OCI-M2 (cell line): ENCODE measurements around the gene SAMSN1.
A peak's percentile ranks its signal among the peaks of the same experiment; 100 is the strongest.

ENCODE experiments used
- DNase-seq: peaks from one replicate; lab custom pipeline; 2025; ENCODE audit not compliant: unreplicated experiment; lab: John Stamatoyannopoulos, UW

Gene SAMSN1

GRCh38 chr21:14487490-14488432 is 58.4 kb downstream of the SAMSN1 start:
- DNase-seq: no peak

GRCh38 chr21:14486869-14487268 is 59.2 kb downstream of the SAMSN1 start:
- DNase-seq: no peak

- DNase-seq: no peak
These were observed 61.7 kb downstream of the SAMSN1 start for GRCh38 chr21:14484188-14485009.

GRCh38 chr21:14483296-14483695 is 62.8 kb downstream of the SAMSN1 start:
- no peak for DNase-seq

GRCh38 chr21:14482165-14482564 is 64.0 kb downstream of the SAMSN1 start:
- no peak for DNase-seq

GRCh38 chr21:14480411-14481031 is 65.6 kb downstream of the SAMSN1 start:
- no peak for DNase-seq

- DNase-seq: no peak
These were observed 66.8 kb downstream of the SAMSN1 start for GRCh38 chr21:14479241-14479786.

- DNase-seq: no peak
These were observed 68.3 kb downstream of the SAMSN1 start for GRCh38 chr21:14477841-14478240.

- no peak for DNase-seq
These were observed 69.0 kb downstream of the SAMSN1 start for GRCh38 chr21:14477133-14477532.

GRCh38 chr21:14474995-14475394 is 71.1 kb downstream of the SAMSN1 start:
- no peak for DNase-seq

GRCh38 chr21:14469641-14470040 is 76.5 kb downstream of the SAMSN1 start:
- no peak for DNase-seq

GRCh38 chr21:14466715-14467114 is 79.4 kb downstream of the SAMSN1 start:
- no peak for DNase-seq

- no peak for DNase-seq
These were observed 88.4 kb downstream of the SAMSN1 start for GRCh38 chr21:14457762-14458161.

- DNase-seq: no peak
These were observed 89.2 kb downstream of the SAMSN1 start for GRCh38 chr21:14456911-14457310.

GRCh38 chr21:14454016-14455009 is 91.8 kb downstream of the SAMSN1 start:
- peak; percentile 55 for DNase-seq

GRCh38 chr21:14453339-14454015 is 92.6 kb downstream of the SAMSN1 start:
- DNase-seq: no peak

GRCh38 chr21:14452727-14453241 is 93.3 kb downstream of the SAMSN1 start:
- DNase-seq: no peak

GRCh38 chr21:14452031-14452726 is 93.9 kb downstream of the SAMSN1 start:
- DNase-seq: no peak

GRCh38 chr21:14451546-14451945 is 94.6 kb downstream of the SAMSN1 start:
- no peak for DNase-seq
